GM18511 (cell line): Measurements from ENCODE around the gene AEBP2.

Source experiments
- ATAC-seq: cut with Tn5 transposase; IDR thresholded peaks from one replicate; pipeline ENCODE4 v1.9.1; 2021; ENCODE audit warnings: mild to moderate bottlenecking, moderate library complexity; ENCODE audit not compliant: unreplicated experiment

AEBP2 gene

DNA sequence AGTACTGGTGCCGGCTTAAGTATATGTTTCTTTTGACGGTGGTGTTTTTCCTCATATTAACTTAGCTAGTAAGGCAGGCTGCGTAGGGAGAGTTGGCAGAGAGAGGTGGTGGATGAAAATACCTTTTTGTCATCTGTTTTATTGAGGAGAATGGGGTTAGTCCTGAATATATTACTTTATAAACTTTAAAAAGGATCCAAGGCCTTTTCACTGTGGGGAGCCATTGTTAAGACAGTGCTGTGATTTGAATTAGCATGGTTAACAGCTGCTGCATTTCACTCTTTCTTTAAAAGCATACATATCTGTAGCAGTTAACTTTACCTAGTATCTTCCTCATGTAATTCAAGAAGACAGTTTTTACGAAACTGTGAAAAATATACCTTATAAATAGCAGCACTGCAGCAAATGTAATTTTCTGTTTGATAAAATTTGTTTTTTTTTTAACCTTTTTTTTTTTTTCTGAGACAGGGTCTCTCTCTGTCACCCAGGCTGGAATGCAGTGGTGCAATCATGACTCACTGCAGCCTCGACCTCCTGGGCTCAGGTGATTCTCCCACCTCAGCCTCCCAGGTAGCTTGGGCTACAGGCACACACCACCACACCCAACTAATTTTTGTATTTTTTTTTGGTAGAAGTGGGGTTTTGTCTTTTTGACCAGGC, 57.1 kb downstream of the AEBP2 start:
- no peak for ATAC-seq

- no peak for ATAC-seq
Measured at GRCh38 chr12:19498099-19498498, 58.8 kb downstream of the AEBP2 start.

DNA sequence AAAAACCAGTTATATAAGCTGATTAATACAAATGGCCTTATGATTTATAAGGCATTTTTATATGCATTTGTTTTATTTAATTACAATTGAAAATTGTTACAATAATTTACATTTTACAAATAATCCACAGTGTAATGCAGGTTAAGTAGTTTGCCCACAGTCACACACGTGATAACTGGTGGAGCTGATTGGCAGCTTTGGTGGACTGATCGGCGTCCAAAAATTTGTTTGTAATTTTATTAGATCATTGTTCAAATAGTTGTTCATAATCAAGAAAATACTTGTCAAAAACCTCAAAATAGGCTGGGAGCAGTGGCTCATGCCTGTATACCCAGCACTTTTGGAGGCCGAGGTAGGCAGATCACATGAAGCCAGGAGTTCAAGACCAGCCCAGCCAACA, 59.7 kb downstream of the AEBP2 start:
- ATAC-seq: no peak

DNA sequence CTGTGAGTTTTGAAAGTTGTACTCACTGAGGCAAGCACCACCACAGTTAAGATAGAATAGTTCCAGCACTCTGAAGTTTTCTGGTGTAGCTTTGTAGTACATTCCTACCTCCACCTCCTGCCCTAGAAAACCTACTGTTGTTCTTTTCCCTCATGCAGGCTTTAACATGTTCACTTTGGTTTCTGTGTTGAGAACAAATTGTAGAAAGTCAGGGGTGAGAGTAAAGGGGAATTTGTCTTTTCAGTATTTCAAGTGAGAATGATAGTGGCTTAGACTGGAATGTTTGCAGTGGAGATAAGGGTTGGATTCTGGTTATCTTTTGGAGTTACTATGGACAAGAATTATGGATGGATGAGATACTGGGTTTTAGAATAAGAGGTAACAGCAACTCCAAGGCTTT, 67.2 kb downstream of the AEBP2 start:
- ATAC-seq: no peak

DNA sequence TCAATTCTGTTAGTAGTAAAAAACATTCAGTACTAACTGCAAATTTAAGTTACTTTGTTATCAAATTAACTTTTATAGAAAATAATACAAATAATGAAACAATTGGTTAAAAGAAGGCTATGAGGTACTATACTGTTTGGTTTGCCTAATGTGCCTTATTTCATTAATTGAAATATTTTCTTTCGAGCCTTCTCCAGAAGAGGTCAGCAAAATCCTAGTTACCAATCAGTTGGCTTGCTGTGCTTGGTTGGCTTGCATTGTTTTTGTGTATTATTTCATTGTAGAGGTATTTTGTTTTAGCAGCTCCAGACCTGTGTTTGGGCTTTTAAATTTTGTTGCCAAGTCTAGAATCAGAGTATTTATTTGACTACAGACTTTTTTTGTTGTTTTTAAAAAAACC, 68.5 kb downstream of the AEBP2 start:
- ATAC-seq: no peak

- ATAC-seq: no peak
Measured at GRCh38 chr12:19510461-19510860, 71.2 kb downstream of the AEBP2 start.

- no peak for ATAC-seq
Measured at GRCh38 chr12:19515179-19515578, 75.9 kb downstream of the AEBP2 start.

GRCh38 chr12:19517583-19517982, 78.3 kb downstream of the AEBP2 start:
- no peak for ATAC-seq

- no peak for ATAC-seq
Measured at GRCh38 chr12:19518209-19518608, 78.9 kb downstream of the AEBP2 start.

- ATAC-seq: no peak
Measured at GRCh38 chr12:19520646-19521415, 81.5 kb downstream of the AEBP2 start.

DNA sequence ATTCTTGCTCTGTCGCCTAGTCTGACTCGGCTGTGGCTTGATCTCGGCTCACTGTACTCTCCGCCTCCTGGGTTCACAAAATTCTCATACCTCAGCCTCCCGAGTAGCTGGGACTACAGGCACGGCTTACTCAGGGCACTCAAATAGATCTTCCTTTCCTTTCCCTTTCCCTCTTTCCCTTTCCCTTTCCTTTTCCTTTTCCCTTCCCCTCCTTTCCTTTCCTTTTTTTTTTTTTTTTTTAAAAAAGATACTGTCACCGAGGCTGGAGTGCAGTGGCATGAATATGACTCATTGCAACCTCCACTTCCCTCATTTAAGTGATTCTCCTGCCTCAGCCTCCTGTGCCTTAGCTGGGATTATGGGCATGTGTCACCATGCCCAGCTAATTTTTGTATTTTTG, 86.0 kb downstream of the AEBP2 start:
- ATAC-seq: no peak

DNA sequence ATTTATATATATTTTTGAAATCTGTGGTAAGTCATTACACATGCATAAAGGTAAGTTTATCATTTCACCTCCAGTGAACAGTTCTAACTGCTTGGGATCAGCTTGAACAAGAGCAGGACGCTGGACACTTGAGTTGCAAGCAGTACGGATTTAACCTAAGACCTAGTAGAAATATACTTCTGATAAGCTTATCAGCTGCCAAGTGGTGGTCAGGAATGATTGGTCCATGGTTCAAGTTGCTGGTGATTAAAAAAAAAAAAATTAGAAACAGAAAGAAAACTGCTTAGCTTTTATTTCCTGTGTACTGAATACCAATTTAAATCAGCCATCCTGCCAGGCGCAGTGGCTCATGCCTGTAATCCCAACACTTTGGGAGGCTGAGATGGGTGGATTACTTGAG, 88.6 kb downstream of the AEBP2 start:
- no peak for ATAC-seq

DNA sequence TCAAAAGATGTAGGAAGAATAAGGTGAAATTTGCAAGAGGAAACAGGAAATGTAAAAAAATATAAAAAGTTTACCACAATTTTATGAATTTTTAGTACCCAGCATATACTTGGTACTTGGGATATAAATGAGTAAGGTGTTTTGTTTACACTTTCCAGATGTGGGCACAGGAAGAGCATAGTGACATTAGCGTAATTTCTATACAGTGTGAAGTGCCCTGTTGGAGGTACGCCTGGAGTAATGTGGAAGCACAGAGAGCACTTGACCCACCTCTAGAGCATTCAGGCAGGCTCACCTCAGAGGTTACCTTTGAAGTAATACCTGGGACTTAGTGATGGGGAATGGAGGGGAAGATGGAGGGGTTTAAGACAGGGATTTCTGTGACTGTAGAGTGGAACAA, 89.5 kb downstream of the AEBP2 start:
- no peak for ATAC-seq

DNA sequence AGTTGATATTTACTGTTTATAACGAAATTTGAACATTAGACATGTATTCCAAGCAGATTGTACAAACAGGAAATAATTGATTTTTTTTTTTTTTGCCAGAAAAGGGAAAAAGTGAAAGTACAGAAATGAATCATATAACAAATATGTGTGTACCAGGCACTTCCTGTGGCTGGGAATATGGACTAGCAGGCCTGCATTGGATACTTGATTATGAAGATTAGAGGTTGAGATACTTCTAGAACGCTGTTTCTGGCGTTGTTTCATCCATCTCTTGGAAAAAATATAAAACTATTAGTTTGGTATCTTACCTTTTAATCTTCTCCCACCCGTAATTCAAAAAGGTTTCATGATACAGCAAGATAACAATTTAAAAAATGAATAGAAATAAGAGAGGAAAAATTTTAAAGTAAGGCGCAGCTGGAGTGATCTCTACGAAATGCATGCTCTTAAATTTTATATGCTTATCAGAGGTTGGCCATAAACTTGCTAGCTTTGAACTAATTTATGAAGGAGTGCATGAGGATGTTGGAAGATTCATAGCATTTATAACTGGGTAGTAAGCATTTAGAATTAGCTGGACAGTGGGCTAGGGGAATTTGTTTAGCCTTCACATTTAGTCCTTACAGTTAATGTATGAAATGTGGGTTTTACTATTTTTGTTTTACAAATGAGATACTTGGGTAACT, 90.8 kb downstream of the AEBP2 start:
- no peak for ATAC-seq

DNA sequence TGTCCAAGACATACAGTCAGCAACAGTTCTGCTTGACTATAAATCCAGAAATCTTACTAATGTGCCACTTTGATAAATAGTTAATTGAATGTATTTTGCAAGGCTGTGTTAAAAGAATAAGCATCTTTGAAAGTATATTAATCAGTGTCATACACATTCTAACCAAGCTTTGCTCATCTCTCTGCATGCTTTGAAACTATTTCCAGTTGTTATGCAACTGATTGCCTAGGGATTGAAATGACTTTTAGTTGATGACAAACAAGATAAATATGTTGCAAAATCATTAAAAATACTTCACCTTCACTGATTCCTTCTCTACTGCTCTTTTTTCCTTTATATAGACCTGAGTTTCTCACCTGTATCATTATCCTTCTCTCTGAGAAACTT, 91.3 kb downstream of the AEBP2 start:
- ATAC-seq: no peak

DNA sequence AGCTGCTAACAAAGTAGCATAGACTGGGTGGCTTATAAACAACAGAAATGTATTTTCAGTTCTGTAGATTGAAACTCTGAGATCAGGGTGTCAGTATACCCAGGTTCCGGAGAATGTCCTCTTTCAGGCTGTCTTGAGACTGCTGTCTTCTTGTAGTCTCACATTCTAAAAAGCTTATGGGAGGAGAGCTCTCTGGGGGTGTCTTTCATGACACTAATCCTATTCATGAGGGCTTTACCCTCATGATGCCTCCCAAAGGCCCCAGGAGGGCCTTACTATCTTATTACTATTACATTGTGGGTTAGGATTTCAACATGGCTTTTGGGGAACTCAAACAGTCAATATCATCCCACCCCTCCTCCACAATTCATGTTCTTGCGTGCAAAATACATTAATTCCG, 94.3 kb downstream of the AEBP2 start:
- ATAC-seq: no peak

GRCh38 chr12:19539071-19539470, 99.8 kb downstream of the AEBP2 start:
- no peak for ATAC-seq

- no peak for ATAC-seq
Measured at GRCh38 chr12:19539836-19540235, 100.5 kb downstream of the AEBP2 start.

DNA sequence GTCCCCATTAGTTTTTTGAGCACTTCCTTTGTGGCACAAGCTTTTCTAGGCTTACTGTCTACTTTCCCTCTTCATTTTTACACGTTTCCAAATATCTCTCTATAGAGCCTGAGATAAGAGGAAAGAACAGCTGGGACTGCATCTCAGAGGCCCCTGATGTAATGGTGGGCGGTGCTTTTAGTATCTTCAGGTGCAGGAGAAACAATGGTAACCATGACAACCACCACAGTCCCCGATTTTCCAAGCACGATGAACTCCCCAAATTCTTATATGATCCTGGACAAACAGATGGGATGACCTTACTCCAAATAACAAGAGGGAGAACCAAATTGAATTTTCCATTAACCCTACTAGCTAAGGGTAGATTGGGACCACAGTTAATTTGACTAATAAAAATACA, 103.3 kb downstream of the AEBP2 start:
- ATAC-seq: no peak

DNA sequence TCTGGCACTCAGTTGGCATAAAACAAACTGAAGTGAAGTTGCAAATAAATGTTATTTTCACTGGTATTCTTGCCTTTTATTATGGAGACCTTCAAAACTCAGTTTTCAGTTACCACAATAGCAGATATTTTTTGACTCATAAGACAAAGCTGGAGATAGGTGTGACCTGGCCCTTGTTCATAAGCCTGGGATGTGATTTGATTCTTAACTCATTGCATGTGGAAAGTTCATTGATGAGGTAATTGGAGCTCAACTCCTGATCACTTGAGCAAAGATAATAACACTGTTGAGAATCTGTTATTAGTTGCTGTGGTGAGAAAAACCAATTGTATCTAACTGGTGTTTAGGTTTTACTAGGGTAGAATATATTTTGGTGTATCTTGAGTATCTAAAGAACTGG, 105.1 kb downstream of the AEBP2 start:
- no peak for ATAC-seq

- ATAC-seq: no peak
Measured at GRCh38 chr12:19545301-19545700, 106.0 kb downstream of the AEBP2 start.

DNA sequence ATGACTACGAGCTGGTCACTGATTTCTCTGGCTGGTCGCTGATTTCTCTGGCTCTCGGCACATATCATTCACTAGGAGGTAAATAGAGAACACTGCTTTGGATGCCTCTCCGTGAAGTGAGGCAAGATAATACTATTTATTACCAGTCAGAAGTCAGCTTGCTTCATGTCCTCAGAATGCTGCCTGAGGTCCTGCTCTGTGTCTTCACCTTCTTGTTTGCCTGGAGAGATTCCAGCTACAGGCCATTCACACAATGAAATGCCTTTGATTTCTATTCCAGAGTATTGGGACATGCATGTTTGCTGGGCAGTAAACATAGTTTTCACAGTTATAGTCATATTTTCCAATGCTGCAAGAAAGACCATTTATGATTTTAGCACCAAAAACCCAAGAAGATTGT, 106.7 kb downstream of the AEBP2 start:
- ATAC-seq: no peak
